SK-N-DZ (cell line): ENCODE measurements around the gene GMDS.

ENCODE experiments used
- DNase-seq: peaks from one replicate; pipeline ENCODE4 v3.0.0-alpha.2; 2015; ENCODE audit warnings: low spot score

GMDS gene

GRCh38 chr6:1630212-1630770, 615.1 kb downstream of the GMDS start:
- DNase-seq, result no peak

DNA sequence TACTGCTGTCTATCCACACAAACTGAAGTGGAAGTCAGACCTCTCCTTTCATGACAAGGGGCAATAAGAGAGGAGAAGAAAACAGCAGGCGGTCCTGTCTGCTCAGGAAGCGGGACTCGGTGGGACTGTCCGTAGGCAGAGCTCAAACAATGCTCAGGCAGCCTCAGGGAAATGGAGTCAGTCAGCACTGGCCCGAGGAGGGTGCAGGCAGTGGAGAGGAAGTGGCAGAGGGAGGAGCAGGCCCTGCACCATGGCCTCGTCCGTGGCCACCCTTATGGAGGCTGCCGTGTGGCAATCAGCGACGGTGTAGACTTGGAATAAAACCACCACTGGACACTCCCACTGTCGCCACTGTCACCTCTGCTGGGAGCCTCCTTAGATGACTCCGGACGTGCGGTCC, 616.1 kb downstream of the GMDS start:
- no peak for DNase-seq

GRCh38 chr6:1627827-1628560, 617.4 kb downstream of the GMDS start:
- no peak for DNase-seq

DNA sequence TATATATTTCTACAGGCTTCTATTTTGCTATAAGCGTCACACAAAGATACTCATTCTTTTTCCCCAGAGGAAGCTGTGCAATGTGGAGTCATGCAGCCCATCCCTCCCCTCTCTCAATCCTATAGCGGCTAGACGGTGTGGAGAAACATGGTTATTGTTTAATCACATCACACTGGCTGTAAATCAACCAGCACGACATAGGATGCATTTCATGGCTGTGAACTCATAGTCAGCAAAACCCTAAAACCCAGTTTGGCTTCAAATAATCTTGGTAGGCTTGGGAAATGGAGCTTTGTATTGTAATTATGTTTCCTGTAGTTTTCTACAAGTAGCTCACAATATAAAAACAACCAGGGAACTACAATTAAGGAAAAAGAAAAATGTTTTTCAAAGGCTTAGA, 618.9 kb downstream of the GMDS start:
- DNase-seq, result no peak

GRCh38 chr6:1625794-1626435, 619.5 kb downstream of the GMDS start:
- DNase-seq, result no peak

DNA sequence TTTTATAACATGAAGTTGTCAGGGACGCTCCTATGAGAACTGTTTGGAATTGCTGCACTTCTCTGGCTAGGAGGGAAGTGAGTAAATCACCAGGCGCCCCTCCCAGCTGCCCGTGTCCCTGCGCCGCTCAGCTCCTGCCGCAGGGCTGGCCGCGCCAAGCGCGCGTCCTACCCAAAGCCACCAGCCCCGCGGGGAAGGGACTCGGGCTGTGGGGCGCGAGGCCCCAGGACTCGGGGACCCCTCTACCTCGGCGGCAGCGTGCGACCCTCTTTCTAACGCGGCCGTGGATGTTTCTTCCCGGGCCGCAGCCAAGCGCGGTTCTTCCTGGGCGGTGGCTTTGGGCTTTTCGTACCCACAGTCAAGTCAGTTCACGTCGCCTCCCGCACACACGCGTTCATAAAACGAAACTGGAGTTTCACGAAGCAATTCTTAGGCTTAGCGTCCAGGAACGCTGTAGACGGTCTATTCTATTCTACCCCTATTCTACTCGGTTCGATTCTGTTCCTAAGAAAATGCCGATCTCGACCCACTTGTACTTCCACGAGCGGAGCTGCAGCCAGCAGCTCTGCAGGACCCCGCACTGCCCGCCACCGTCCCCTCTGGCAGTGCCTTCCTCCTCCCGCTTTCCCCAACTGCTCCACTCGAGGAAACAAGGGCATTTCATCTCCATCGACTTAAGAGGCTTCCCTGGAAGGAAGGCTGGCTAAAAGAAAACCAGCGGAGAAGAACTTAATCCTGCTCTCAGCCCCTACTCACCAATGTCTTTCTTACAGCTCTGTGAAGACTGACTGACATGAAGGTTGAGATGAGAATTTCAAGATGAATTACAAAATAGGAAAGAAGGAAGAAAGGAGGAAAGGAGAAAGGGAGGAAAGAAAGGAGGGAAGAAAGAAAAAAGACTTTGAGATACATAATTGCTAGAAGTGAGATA, 620.3 kb downstream of the GMDS start:
- no peak for DNase-seq

DNA sequence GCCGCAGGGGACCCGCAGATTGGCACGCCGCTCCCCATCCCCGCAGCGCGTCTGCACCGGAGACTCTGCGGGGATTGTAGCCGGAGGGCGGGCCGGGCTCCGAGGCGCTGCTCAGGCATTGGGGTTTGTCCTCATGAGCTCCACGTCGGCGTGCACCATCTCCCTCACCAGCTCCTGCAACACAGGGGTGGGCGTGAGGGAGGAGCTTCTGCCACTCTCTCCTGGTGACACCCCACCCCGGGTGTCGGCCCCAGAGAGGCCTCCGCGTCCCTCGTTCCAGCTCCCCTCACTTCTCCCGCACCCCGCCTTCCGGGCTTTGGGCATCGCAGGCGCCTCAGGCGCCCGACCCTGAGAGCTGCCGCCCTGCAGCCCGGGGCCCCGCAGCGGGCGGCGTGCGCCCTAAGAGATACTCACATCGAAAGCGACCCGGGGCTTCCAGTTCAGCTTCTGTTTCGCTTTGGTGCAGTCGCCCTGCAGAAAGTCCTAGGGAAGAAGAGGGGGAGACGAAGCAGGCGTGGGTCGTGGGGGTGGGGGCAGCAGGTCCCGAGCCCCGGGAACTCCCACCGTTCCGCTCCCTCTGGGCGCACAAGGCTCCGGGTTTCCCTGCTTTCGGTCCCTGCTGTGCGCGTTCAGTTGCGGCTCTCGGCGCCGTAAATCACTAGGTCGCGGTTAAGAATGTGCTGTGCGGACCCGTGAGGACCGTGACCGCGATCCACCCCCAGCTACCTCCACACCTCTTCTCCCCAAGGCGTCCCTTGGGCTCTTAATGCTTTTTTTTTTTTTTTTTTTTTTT, 621.2 kb downstream of the GMDS start:
- no peak for DNase-seq

- DNase-seq, result no peak
These were observed 621.7 kb downstream of the GMDS start for GRCh38 chr6:1623769-1624057.

DNA sequence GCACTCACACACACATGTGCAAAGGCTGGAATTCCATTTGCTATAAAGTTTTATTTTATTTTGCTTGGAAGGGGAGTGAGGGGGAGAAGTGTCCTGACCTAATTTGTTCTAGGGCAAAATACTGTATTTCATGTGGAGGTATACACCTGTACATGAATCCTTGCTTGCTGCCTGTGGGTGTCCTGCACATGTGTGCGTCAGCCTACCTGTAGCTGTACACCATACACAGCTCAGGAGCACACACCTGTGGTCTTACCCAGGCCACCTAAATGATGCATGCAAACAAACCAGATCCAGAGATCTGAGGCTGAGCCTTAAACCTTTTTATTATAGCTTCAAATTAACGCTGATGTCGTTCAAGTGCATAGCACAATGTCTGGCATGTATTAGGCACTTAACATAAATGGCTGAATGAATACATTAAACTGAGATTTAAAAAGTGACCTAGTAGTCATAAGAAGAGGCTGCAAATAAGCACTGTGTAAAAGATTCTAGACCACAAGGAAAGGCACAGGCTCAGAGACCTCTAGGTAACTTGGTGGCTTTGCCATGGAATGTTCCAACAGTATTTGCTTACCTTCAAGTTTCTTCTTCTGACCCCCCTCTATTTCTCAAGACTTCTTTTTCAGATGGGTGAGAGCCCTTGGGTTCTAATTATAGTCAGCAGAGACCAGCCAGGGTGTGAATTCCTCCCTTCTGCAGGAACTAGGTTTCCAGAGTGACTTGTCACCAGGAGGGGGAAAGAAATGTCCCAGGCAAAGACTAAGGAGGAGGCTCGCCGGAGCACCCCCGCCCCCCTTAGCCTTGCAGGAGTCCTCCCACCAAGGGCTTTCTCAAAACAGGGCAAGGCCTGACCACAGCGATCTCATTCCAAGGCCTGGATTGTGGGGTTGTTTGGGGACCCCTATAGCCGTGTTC, 622.3 kb downstream of the GMDS start:
- no peak for DNase-seq

DNA sequence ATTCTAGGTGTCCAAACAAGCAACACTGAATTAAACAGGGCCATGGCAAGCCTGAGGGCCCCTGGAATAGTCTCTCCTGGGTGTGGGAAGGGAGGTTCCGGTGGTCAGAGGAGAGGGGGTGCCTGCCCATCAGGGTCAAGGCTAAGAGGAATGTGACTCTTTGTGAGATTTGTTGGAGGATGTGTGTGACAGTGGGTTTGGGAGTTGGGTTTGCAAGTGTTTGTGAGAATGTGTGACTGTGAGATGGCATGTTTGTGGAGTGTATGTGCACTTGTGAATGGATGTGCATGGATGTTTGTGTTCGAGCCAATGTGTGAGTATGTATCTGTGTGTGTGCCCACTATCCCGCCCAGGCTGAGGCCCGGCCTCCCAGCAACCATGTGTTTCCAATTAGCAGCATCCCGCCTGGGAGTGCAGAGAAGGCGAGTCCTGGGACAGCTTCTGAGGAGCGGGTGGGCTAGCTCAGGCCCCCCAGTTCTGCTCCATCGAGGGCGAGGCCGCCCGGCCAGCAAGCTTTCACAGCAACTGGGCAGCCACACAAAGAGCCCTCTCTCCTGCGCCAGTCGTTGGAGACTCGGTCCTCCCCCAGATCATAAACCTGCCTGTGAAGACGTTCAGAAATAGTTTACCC, 623.1 kb downstream of the GMDS start:
- DNase-seq, result peak; percentile 60

DNA sequence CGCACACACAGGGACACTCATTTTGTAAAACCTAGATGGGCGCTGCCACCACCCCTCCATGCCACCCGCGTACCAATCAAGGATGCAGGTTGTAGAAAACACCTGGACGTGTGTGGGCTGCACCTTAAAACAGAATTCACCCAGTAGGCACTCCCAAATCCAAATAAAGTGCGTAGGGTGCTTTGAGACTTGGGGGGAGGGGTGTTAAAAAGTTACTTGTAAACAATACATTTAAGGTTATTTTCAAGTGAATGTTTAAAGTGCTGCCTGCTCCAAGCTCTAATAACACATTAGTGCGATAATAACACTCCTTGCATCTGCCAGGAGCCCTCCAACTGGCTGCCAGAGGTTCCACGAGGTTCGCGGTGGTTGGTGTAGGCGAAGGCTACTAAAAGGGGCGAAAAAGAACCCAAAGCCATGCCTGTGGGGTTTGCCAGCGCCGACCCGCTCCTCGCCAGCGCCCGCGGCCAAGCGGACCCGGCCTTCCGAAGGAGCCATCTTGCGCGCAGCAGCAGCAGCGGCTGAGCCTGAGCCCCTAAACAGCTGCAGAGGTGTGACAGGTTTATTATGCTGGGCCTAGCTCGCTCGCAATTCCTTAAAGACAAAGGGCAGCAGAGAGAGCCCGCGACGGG, 624.2 kb downstream of the GMDS start:
- no peak for DNase-seq

DNA sequence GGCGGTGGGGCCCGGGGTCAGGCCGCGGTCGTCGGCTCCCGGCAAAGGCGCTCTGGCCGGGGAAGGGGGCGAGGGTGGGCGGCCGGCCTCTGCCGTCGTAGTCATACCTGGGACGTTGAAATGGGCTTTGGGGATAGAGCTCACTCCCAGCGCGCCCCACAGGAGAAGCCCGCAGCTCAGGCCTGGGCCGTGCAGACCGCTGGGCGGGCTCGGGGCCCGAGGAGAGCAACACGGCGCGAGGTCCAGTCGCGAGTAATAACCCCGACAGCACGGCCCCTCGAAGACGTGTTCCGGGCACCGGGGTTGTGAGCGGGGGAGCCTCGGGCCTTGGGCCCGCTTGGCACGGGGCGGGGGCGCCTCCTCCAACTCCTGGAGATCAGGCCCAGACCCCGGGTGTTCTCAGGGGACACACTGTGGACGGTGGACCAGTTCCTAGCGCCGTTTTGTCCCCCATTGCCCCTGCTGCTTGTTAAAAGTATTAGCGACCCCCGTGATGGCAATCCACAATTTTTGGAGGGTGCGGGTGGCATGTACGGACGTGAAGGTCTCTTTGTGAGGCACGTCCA, 624.8 kb downstream of the GMDS start:
- DNase-seq, result no peak

GRCh38 chr6:1619673-1620503, 625.5 kb downstream of the GMDS start:
- no peak for DNase-seq

DNA sequence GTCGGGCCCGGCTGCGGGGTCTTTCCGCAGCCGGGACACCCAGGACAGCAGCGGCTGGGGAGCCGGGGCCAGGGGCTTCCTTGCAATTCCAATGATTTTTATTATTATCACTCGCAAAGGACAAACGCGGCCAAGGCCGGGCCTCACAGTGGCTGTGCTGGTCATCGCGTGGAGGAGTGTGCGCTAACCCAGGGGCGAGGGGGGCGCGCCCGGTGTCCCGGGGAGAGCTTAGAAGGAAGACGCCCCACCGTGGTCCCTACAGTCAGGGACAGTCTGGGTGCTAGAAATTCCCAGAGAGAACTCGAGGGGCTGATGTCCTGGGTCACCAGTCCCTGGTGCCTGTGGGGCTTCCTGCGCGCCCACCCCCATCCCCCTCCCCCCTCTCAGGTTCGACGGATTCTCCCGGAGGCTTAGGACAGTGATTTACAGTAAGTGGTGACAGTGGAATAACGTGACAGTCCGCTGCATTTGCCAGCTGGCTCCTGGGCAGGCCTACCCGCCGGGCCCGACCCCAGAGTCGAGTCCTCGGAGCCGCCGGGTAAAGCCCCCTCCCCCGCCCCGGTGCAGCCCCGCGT, 626.2 kb downstream of the GMDS start:
- DNase-seq, result no peak

DNA sequence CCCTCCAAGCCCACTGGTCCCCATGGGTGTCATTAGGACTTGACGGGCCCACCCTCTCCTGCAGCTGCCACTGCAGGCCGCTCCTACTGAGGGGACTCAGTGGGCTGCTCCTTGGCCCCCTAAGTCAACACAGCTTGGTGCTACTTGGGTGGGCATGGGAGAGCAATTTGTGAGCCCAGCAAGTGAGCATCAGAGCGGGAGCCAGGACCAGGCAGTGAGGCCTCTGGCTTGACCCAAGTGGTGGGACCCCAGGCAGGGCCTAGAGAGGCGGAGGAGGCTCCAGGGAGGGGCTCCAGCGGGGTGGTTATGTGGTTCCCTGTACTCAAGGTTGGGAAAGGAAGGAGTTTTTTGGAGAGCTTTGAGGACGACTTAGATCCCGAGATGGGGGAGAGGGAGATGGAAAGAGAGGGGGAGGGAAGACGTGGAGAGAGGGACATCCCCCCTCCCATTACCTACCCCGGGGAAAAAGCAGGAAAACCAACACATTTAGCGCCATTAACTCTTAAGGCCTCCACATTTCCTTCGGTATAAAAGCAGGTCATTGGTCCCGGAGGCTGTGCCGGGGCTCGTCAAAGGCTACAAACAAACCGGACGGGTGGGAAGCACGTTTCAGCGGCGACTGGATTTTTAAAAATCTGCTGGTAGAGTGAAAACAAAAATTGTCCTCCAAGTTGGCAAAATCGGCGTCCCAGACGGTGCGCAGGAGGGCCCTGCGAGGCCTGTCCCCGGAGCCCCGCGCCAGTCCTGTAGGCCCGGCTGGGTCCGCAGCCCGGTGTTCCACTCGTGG, 626.9 kb downstream of the GMDS start:
- DNase-seq, result no peak

DNA sequence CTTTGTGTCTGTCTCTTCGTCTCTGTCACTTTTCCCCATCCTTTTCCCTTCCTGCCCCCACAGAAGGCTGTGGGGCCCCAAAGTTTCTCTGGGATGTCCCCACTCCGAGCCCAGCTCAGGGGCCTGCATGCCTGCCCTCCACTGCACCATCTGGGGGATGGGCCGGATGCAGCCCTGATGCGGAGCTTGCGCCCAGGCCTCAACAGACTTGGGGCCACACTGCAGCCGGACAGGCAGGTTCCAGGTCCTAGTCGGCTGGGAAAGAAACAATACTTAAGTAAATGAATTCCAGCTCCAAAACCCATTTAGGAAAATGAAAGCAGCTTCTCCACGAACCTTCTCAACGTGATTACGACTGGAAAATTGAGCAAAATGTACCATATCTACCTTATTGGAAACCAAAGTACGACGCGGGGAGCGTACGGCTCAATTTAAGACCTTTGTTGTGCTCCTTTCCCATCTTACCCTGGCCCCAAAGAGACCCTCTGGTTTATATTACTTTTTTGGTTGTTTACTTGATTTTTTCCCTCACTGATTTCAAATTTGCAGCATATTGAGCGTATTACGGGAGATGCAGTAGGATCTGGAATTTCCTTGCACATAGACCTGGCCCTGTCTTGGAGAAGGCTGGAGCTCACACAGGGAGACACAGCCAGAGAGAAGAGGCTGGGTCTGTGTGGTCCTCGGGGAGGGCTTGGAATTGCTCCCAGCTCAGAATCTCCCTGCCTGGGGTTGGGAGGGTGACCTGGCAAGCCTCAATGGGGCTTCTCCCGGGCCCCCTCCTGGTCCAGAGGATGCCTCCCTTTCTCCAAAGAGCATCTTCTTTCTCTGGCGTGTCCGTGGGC, 627.7 kb downstream of the GMDS start:
- DNase-seq, result no peak
